ENCODE measurements around the gene SORCS2. TPM values are rescaled to one million over a fixed set of nuclear protein-coding genes. Genes with fewer than 3 reads are reported as not detected.
A peak's percentile ranks its signal among the peaks of the same experiment; 100 is the strongest.

The SORCS2 gene
- polyA plus RNA-seq, 1 of the 3 experiments (the other 2 are of a cell fraction): 1.6 TPM

GRCh38 chr4:7264694-7265093 is 72.4 kb downstream of the SORCS2 start:
- Histone ChIP-seq H3K9ac (no peak overlapping the region), H3K79me2 (ENCODE audit: insufficient read depth) (no peaks in the 10 kb centered on the region), H3K9me2 (no peaks in the 10 kb centered on the region), H4K20me1 (ENCODE audit: insufficient read depth) (no peaks in the 10 kb centered on the region), H3K4me1 (ENCODE audit: control insufficient read depth in 1 of 2, insufficient read depth in 2 of 2, low read depth in 1 of 2, low read length in 1 of 2) (peaks cover 0 to 12% of the 10 kb centered on the region in 2 experiments; a peak in 2 of 4 replicates), H2AFZ (ENCODE audit: low read depth) (no peak overlapping the region), H3F3A (replicated peaks; ENCODE audit: insufficient read depth) (no peaks in the 10 kb centered on the region), H3K9me3 (no peaks in the 10 kb centered on the region), H3K4me2 (no peak overlapping the region), H3K27ac (ENCODE audit: low read depth in 2 of 2, low read length in 1 of 2) (no peak overlapping the region), H3K4me3 (ENCODE audit: low read depth in 2 of 2, low read length in 1 of 2) (no peak overlapping the region), H3K27me3 (ENCODE audit: insufficient read depth) (no peaks in the 10 kb centered on the region), H3K36me3 (replicated peaks in 1 of 2; ENCODE audit: control insufficient read depth in 1 of 2, insufficient read depth in 2 of 2, low read length in 1 of 2) (no peaks in the 10 kb centered on the region)
- WGBS (ENCODE audit: low lambda C conversion rate): 79% methylated on average over 7 of the region's 11 CpGs
- ChIA-PET POLR2A (no interaction called here), CTCF (interaction anchor here (1.1 kb wide), 1 partner anchor 22 kb away, joined by 3 read pairs; no protein-coding TSS in a partner anchor)
- no peak for TF ChIP-seq NFIC (IDR thresholded peaks at IDR 0.05; ENCODE audit: borderline replicate concordance)
- TF ChIP-seq SMC3 (IDR thresholded peaks at IDR 0.05; ENCODE audit: low read depth, low read length): no peak
- TF ChIP-seq GABPA (IDR thresholded peaks at IDR 0.05; ENCODE audit: low read depth): no peak
- no peak for DNase-seq

- no peak for DNase-seq
These were observed 74.4 kb downstream of the SORCS2 start for GRCh38 chr4:7266525-7267292.

GRCh38 chr4:7267829-7268228 is 75.5 kb downstream of the SORCS2 start:
- WGBS (ENCODE audit: low lambda C conversion rate): 80% methylated on average over 7 of the region's 7 CpGs
- Histone ChIP-seq H3K4me3 (ENCODE audit: low read depth in 2 of 2, low read length in 1 of 2) (no peak overlapping the region), H3K4me2 (no peak overlapping the region)

More at GRCh38 chr4:7266525-7267292, 74.4 kb downstream of the SORCS2 start:
- Histone ChIP-seq H3K4me3 (ENCODE audit: low read depth in 2 of 2, low read length in 1 of 2) (no peak overlapping the region), H3K79me2 (ENCODE audit: insufficient read depth) (no peaks in the 10 kb centered on the region), H3K9ac (no peak overlapping the region), H3K27me3 (ENCODE audit: insufficient read depth) (no peaks in the 10 kb centered on the region), H3K36me3 (replicated peaks in 1 of 2; ENCODE audit: control insufficient read depth in 1 of 2, insufficient read depth in 2 of 2, low read length in 1 of 2) (no peaks in the 10 kb centered on the region), H3K4me2 (no peak overlapping the region), H3K9me2 (no peaks in the 10 kb centered on the region), H3K9me3 (no peaks in the 10 kb centered on the region), H3K4me1 (ENCODE audit: control insufficient read depth in 1 of 2, insufficient read depth in 2 of 2, low read depth in 1 of 2, low read length in 1 of 2) (no peaks in the 10 kb centered on the region; a peak in 1 of 4 replicates), H2AFZ (ENCODE audit: low read depth) (no peak overlapping the region), H4K20me1 (ENCODE audit: insufficient read depth) (no peaks in the 10 kb centered on the region), H3F3A (replicated peaks; ENCODE audit: insufficient read depth) (no peaks in the 10 kb centered on the region), H3K27ac (ENCODE audit: low read depth in 2 of 2, low read length in 1 of 2) (no peak overlapping the region)
- peak; percentile 29; the same call in 1 of the 2 replicates for TF ChIP-seq FOSL2 (IDR thresholded peaks at IDR 0.05; ENCODE audit: borderline replicate concordance, low read depth)
- no peak for TF ChIP-seq NRF1 (IDR thresholded peaks at IDR 0.05; ENCODE audit: low read depth, low read length)
- no peak for TF ChIP-seq SIN3A (IDR thresholded peaks at IDR 0.05; ENCODE audit: borderline replicate concordance, low read depth, low read length)
- no peak for TF ChIP-seq EZH2phosphoT487 (IDR thresholded peaks at IDR 0.05; ENCODE audit: borderline replicate concordance, low read depth)
- no peak for TF ChIP-seq TAF1 (IDR thresholded peaks at IDR 0.05; ENCODE audit: borderline replicate concordance, low read depth, low read length)
- 61% methylated on average over 12 of the region's 18 CpGs for WGBS (ENCODE audit: low lambda C conversion rate)
- CTCF ChIA-PET: no interaction called here
- POLR2A ChIA-PET: no interaction called here

More at GRCh38 chr4:7267829-7268228, 75.5 kb downstream of the SORCS2 start:
- H3F3A ChIP-seq (replicated peaks; ENCODE audit: insufficient read depth): no peaks in the 10 kb centered on the region
- ChIA-PET CTCF (no interaction called here), POLR2A (no interaction called here)
- H3K27ac ChIP-seq (ENCODE audit: low read depth in 2 of 2, low read length in 1 of 2): no peak overlapping the region
- H2AFZ ChIP-seq (ENCODE audit: low read depth): no peak overlapping the region
- H3K27me3 ChIP-seq (ENCODE audit: insufficient read depth): no peaks in the 10 kb centered on the region
- H3K9ac ChIP-seq: no peak overlapping the region
- no peak for TF ChIP-seq FOXM1 (IDR thresholded peaks at IDR 0.05; ENCODE audit: low read depth)
- no peak for TF ChIP-seq GABPA (IDR thresholded peaks at IDR 0.05; ENCODE audit: low read depth)
- TF ChIP-seq RAD21 (IDR thresholded peaks at IDR 0.05; ENCODE audit: low read length): no peak
- no peak for TF ChIP-seq SMC3 (IDR thresholded peaks at IDR 0.05; ENCODE audit: low read depth, low read length)
- TF ChIP-seq NFIC (IDR thresholded peaks at IDR 0.05; ENCODE audit: borderline replicate concordance): no peak
- H3K79me2 ChIP-seq (ENCODE audit: insufficient read depth): no peaks in the 10 kb centered on the region
- no peaks in the 10 kb centered on the region for H3K36me3 ChIP-seq (replicated peaks in 1 of 2; ENCODE audit: control insufficient read depth in 1 of 2, insufficient read depth in 2 of 2, low read length in 1 of 2)
- H3K4me1 ChIP-seq (ENCODE audit: control insufficient read depth in 1 of 2, insufficient read depth in 2 of 2, low read depth in 1 of 2, low read length in 1 of 2): no peaks in the 10 kb centered on the region
- H3K9me3 ChIP-seq: no peaks in the 10 kb centered on the region
- H4K20me1 ChIP-seq (ENCODE audit: insufficient read depth): no peaks in the 10 kb centered on the region
- no peaks in the 10 kb centered on the region for H3K9me2 ChIP-seq
- DNase-seq: no peak

All from SK-N-SH (cell line).